ENCODE results near the gene COL4A5. TPM values are rescaled to one million over a fixed set of nuclear protein-coding genes. Genes with fewer than 3 reads are reported as not detected.

Gene COL4A5
- total RNA-seq, 1 donor from 2014 or later = 26.6 TPM

- intact Hi-C loops (cut with DNase I) = no loop called here
- no peaks in the 10 kb centered on the region for H3K36me3 ChIP-seq
- DNase-seq (no peak), ATAC-seq (no peak)
- H3K9me3 ChIP-seq = no peaks in the 10 kb centered on the region
- TF ChIP-seq CTCF (IDR thresholded peaks at IDR 0.05) = no peak
- H3K27ac ChIP-seq = no peak overlapping the region
- no peaks in the 10 kb centered on the region for H3K27me3 ChIP-seq
- no peak overlapping the region for H3K4me3 ChIP-seq
- no peaks in the 10 kb centered on the region for H3K4me1 ChIP-seq
Observed at GRCh38 chrX:108601276-108601675, 161.6 kb downstream of the COL4A5 start.

- no peak for TF ChIP-seq CTCF (IDR thresholded peaks at IDR 0.05)
- Histone ChIP-seq H3K4me1 (no peaks in the 10 kb centered on the region), H3K9me3 (no peaks in the 10 kb centered on the region), H3K27ac (no peak overlapping the region), H3K4me3 (no peak overlapping the region), H3K27me3 (no peaks in the 10 kb centered on the region), H3K36me3 (no peaks in the 10 kb centered on the region)
- no peak for ATAC-seq
- intact Hi-C loops (cut with DNase I) = no loop called here
- DNase-seq = no peak
Observed at GRCh38 chrX:108610141-108610540, 170.5 kb downstream of the COL4A5 start.

GRCh38 chrX:108614616-108615015 is 175.0 kb downstream of the COL4A5 start:
- H3K36me3 ChIP-seq = no peaks in the 10 kb centered on the region
- intact Hi-C loops (cut with DNase I) = no loop called here

GRCh38 chrX:108640817-108641216 is 201.2 kb downstream of the COL4A5 start:
- ATAC-seq (no peak), DNase-seq (no peak)
- Histone ChIP-seq H3K27me3 (no peaks in the 10 kb centered on the region), H3K4me1 (no peaks in the 10 kb centered on the region), H3K27ac (no peak overlapping the region), H3K4me3 (no peak overlapping the region), H3K9me3 (no peaks in the 10 kb centered on the region), H3K36me3 (no peaks in the 10 kb centered on the region)
- no peak for TF ChIP-seq CTCF (IDR thresholded peaks at IDR 0.05)
- intact Hi-C loops (cut with DNase I) = no loop called here

More at GRCh38 chrX:108614616-108615015, 175.0 kb downstream of the COL4A5 start:
- Histone ChIP-seq H3K27ac (no peak overlapping the region), H3K4me3 (no peak overlapping the region), H3K9me3 (no peaks in the 10 kb centered on the region), H3K4me1 (no peaks in the 10 kb centered on the region), H3K27me3 (no peaks in the 10 kb centered on the region)
- ATAC-seq = no peak
- no peak for DNase-seq
- no peak for TF ChIP-seq CTCF (IDR thresholded peaks at IDR 0.05)

GRCh38 chrX:108641589-108642272 is 202.1 kb downstream of the COL4A5 start:
- Histone ChIP-seq H3K4me1 (no peaks in the 10 kb centered on the region), H3K27me3 (no peaks in the 10 kb centered on the region), H3K4me3 (no peak overlapping the region), H3K27ac (no peak overlapping the region), H3K36me3 (no peaks in the 10 kb centered on the region), H3K9me3 (no peaks in the 10 kb centered on the region)
- DNase-seq (no peak), ATAC-seq (no peak)
- TF ChIP-seq CTCF (IDR thresholded peaks at IDR 0.05) = no peak
- intact Hi-C loops (cut with DNase I) = no loop called here

- no peak for TF ChIP-seq CTCF (IDR thresholded peaks at IDR 0.05)
- DNase-seq (no peak), ATAC-seq (no peak)
- no peaks in the 10 kb centered on the region for H3K27me3 ChIP-seq
- no peaks in the 10 kb centered on the region for H3K9me3 ChIP-seq
- H3K4me1 ChIP-seq = no peaks in the 10 kb centered on the region
- no peak overlapping the region for H3K27ac ChIP-seq
- intact Hi-C loops (cut with DNase I) = no loop called here
- no peak overlapping the region for H3K4me3 ChIP-seq
- no peaks in the 10 kb centered on the region for H3K36me3 ChIP-seq
Observed at GRCh38 chrX:108642273-108642628, 202.6 kb downstream of the COL4A5 start.
